Measurements from ENCODE around the gene CLDN19. TPM values are rescaled to one million over a fixed set of nuclear protein-coding genes. Genes with fewer than 3 reads are reported as not detected.

CLDN19 gene
- total RNA-seq (2021; fragmentation: NEBNext Ultra II Directional; extraction: Animal tissue kit (Norgen Biotek cat#: 25700)) (9.7 and 12.1 TPM in 2 replicates), polyA plus RNA-seq (2011; rRNA removed) (17.2 and 27.8 TPM in 2 replicates), polyA minus RNA-seq (2011; rRNA and poly(A)+ RNA removed) (11.2 and 12.8 TPM in 2 replicates)
- 19.5 TPM for polyA plus RNA-seq (2011; cell fraction: cytosol; rRNA removed)
- 22.5 TPM for polyA plus RNA-seq (2011; cell fraction: nucleus; rRNA removed)
- 8.1 to 15.1 TPM (median 13.1 TPM) in 4 replicates for polyA plus RNA-seq (2012, experiment 1 of 2)
- 11.9 TPM for polyA plus RNA-seq (2012, experiment 2 of 2)
- 10.3 TPM for polyA plus RNA-seq (2013, experiment 1 of 2)
- 11.9 TPM for polyA plus RNA-seq (2013, experiment 2 of 2)
- 9.9 TPM for polyA minus RNA-seq (2011; cell fraction: cytosol; rRNA and poly(A)+ RNA removed)
- polyA minus RNA-seq (2011; cell fraction: nucleus; rRNA and poly(A)+ RNA removed): 10.9 TPM
- long read RNA-seq, experiment 1, partial matches to known transcripts: 1 of 7 reads
- long read RNA-seq, experiment 1, other reads (novel, unspliced or antisense): 3 of 7 reads
- long read RNA-seq, experiment 2, partial matches to known transcripts: 0 of 5 reads
- long read RNA-seq, experiment 2, other reads (novel, unspliced or antisense): 0 of 5 reads

DNA sequence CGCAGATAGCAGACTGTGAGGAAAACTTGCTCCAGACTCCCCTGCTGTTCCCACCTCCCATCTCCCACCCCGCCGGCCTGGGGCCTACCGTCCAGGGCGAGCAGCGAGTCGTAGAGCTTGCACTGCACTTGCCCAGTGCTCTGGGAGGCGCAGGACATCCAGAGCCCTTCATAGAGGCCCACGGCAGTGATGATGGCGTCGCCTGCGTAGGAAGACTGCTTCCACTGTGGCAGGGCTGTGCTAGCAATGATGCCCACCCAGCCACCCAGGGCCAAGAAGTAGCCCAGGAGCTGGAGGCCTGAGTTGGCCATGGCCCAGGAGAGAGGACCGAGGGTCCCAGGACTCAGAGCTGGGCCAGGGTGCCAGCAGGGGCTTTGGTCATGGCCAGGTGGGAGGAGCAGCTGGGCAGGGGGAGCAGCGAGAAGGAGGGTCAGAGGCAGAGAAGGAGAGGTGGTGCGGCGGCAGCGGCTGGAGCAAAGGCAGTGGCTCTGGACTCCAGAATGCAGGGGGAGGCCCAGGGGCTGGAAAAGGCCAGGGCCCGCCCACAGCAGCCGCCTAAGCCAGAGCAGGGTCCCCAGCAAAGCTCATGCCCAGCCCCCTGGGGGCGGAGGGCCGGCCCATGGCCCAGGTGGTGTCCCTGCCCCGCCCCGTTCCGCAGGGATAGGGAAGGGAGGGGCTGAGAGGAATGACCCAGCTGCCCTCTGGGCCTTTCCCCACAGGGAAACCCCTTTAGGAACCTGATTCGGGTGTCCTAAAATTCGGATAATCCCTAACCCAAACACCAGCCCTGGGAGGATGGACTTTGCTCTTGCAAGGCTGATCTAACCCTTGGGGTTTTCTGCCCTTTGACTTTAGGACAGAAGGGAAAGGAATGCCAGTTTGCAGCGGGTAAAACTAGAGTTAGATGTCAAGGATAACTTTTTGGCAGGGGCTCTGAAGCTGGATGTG lies at the start of gene CLDN19:
Gene CLDN19 (minus strand): TSS at position 484 of the 948 bp plus-strand sequence. CDS start 173 bp downstream, at position 311.
- H4K8ac ChIP-seq (ENCODE audit: extremely low read depth, insufficient read depth, low read length): peak within 1 kb of the TSS; percentile 48
- peak within 1 kb of the TSS; percentile 95; the same call in 1 of the 2 replicates for H2BK20ac ChIP-seq (ENCODE audit: low read length)
- H3K14ac ChIP-seq (ENCODE audit: insufficient read length): no peak within 1 kb of the TSS
- FAIRE-seq (peak; percentile 82), DNase-seq (ENCODE audit: low read depth in 1 of 2, low spot score in 2 of 2) (peak; percentile 73 to 93)
- peak within 1 kb of the TSS; percentile 93 for H4K91ac ChIP-seq (replicated peaks; ENCODE audit: insufficient read length, low read length)
- H3K23me2 ChIP-seq (ENCODE audit: low read depth, low read length): peaks cover 5% of the 10 kb centered on the region; the same call in 1 of the 2 replicates
- no peak within 1 kb of the TSS for H3K27ac ChIP-seq (ENCODE audit: low read depth, low read length)
- H3K9ac ChIP-seq (replicated peaks in 1 of 4; ENCODE audit: extremely low read depth in 1 of 4, low read depth in 3 of 4, low read length in 3 of 4): peak within 1 kb of the TSS in 2 of 4 experiments; percentile 5 to 32; a peak in 2 of 7 replicates
- H3K56ac ChIP-seq (replicated peaks; ENCODE audit: insufficient read length, low read depth, low read length): peak within 1 kb of the TSS; percentile 60
- peak within 1 kb of the TSS; percentile 59 for H2BK120ac ChIP-seq (replicated peaks; ENCODE audit: low read depth, low read length)
- ChIA-PET POLR2A (ENCODE audit: partially characterized antibody) (interaction anchor here (0.6 to 3.9 kb wide), 10 partner anchors 9 to 404 kb away, joined by 3 to 32 read pairs (median 4); partner anchors contain the start of genes C1orf50, P3H1 and YBX1), CTCF (ENCODE audit: partially characterized antibody) (interaction anchor here (0.7 to 9.8 kb wide), 9 partner anchors 10 to 567 kb away, joined by 3 to 77 read pairs (median 3); partner anchors contain the start of genes C1orf50 and P3H1)
- no peaks in the 10 kb centered on the region for H3K79me2 ChIP-seq (ENCODE audit: control insufficient read depth in 1 of 2, insufficient read depth in 2 of 2, low read length in 2 of 2)
- peaks cover 0 to 4% of the 10 kb centered on the region in 2 experiments for H4K20me1 ChIP-seq (replicated peaks in 1 of 2; ENCODE audit: control insufficient read depth in 1 of 2, insufficient read depth in 2 of 2, low read length in 2 of 2)
- H3K4me2 ChIP-seq (ENCODE audit: insufficient read depth in 1 of 2, low read depth in 2 of 2, low read length in 2 of 2): peak within 1 kb of the TSS; percentile 77 to 85
- peak within 1 kb of the TSS; percentile 90 for H3K4ac ChIP-seq (replicated peaks; ENCODE audit: insufficient read length, low read depth, low read length)
- no peaks in the 10 kb centered on the region for H3K27me3 ChIP-seq (replicated peaks in 1 of 4; ENCODE audit: control insufficient read depth in 3 of 4, extremely low read depth in 1 of 4, insufficient read depth in 3 of 4, low read length in 3 of 4)
- peaks cover 0 to 38% (median 28%) of the 10 kb centered on the region in 4 experiments; a peak in 6 of 7 replicates for H3K4me1 ChIP-seq (replicated peaks in 1 of 4; ENCODE audit: control insufficient read depth in 3 of 4, insufficient read depth in 4 of 4, low read length in 3 of 4)
- WGBS, 2 experiments (ENCODE audit: extremely low coverage in 1 of 2, insufficient coverage in 1 of 2, insufficient read length in 1 of 2, insufficient replicate concordance in 2 of 2, low coverage in 1 of 2, low lambda C conversion rate in 2 of 2, missing lambda C conversion rate in 1 of 2): 41% methylated on average over 27 of the region's 27 CpGs; no CpG with 5 or more reads in 1 of the 2 experiments
- peak within 1 kb of the TSS; percentile 88 for H3K18ac ChIP-seq (ENCODE audit: extremely low read depth, low read length)
- H2BK15ac ChIP-seq (ENCODE audit: low read length): peak within 1 kb of the TSS; percentile 100
- peaks cover 3% of the 10 kb centered on the region; the same call in 1 of the 2 replicates for H3K79me1 ChIP-seq (ENCODE audit: low read depth, low read length)
- peak within 1 kb of the TSS; percentile 90; the same call in 1 of the 2 replicates for H2AK5ac ChIP-seq (ENCODE audit: low read depth, low read length)
- H3K9me3 ChIP-seq (ENCODE audit: insufficient read depth in 2 of 2, low read depth in 1 of 2, low read length in 1 of 2): no peaks in the 10 kb centered on the region
- peak within 1 kb of the TSS; percentile 78; the same call in 1 of the 2 replicates for H2BK5ac ChIP-seq (ENCODE audit: low read depth, low read length)
- peak within 1 kb of the TSS; percentile 64 for H4K5ac ChIP-seq (ENCODE audit: insufficient read length, low read depth, low read length)
- H2BK12ac ChIP-seq (ENCODE audit: low read depth, low read length): peak within 1 kb of the TSS; percentile 72; the same call in 1 of the 2 replicates
- no peaks in the 10 kb centered on the region for H3K36me3 ChIP-seq (ENCODE audit: control insufficient read depth in 2 of 4, insufficient read depth in 4 of 4, low read length in 3 of 4)
- peak within 1 kb of the TSS; percentile 71 for H2AFZ ChIP-seq (ENCODE audit: low read length)
- H3K23ac ChIP-seq (ENCODE audit: insufficient read length): no peak within 1 kb of the TSS
- H3K4me3 ChIP-seq (ENCODE audit: extremely low read depth in 1 of 4, insufficient read depth in 2 of 4, low read depth in 3 of 4, low read length in 4 of 4): peak within 1 kb of the TSS; percentile 9 to 55 (median 16); a peak in 6 of 8 replicates
- TF ChIP-seq EP300 (IDR thresholded peaks at IDR 0.05; ENCODE audit: borderline replicate concordance in 1 of 2, low read depth in 2 of 2, low read length in 2 of 2) (no peak), SRF (IDR thresholded peaks at IDR 0.05; ENCODE audit: low read depth, low read length) (no peak), TAF1 (IDR thresholded peaks at IDR 0.05; ENCODE audit: low read depth, low read length) (peak; percentile 41; the same call in 1 of the 2 replicates), SAP30 (IDR thresholded peaks at IDR 0.05; ENCODE audit: insufficient read depth, insufficient replicate concordance, low read length) (no peak)
- TF ChIP-seq, protein P1, sequence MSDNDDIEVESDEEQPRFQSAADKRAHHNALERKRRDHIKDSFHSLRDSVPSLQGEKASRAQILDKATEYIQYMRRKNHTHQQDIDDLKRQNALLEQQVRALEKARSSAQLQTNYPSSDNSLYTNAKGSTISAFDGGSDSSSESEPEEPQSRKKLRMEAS (IDR thresholded peaks at IDR 0.05): no peak

Measured in H1 (cell line).